Smooth muscle cell (in vitro differentiated cells): ENCODE measurements around the gene DNAH7. TPM values are rescaled to one million over a fixed set of nuclear protein-coding genes. Genes with fewer than 3 reads are reported as not detected.

Experiments
- DNase-seq: peaks from one replicate; lab custom pipeline; 2025; ENCODE audit not compliant: unreplicated experiment; lab: John Stamatoyannopoulos, UW
- H2AFZ ChIP-seq: fragments of 200-600 bp; sonication (generic); 2 replicates; pipeline ENCODE4 v1.6.0; 2016; ENCODE audit warnings: antibody characterized with exemption, low read depth, mild to moderate bottlenecking
- H3F3A ChIP-seq: fragments of 200-600 bp; sonication (generic); 2 replicates; pipeline ENCODE4 v1.6.0; 2017; ENCODE audit warnings: antibody characterized with exemption, low read depth
- H3K27ac ChIP-seq: fragments of 200-600 bp; sonication (generic); 2 replicates; pipeline ENCODE4 v1.5.1; 2016; ENCODE audit warnings: low read depth, mild to moderate bottlenecking
- H3K27me3 ChIP-seq: fragments of 200-600 bp; sonication (generic); 2 replicates; pipeline ENCODE4 v1.6.1; 2016; ENCODE audit warnings: low read depth, mild to moderate bottlenecking
- H3K36me3 ChIP-seq: fragments of 200-600 bp; sonication (generic); 2 replicates; pipeline ENCODE4 v1.5.1; 2016; ENCODE audit warnings: low read depth
- H3K4me1 ChIP-seq: fragments of 200-600 bp; sonication (generic); 2 replicates; pipeline ENCODE4 v1.5.1; 2016; ENCODE audit warnings: low read depth
- H3K4me2 ChIP-seq: fragments of 200-600 bp; sonication (generic); 2 replicates; pipeline ENCODE4 v1.6.0; 2016; ENCODE audit warnings: mild to moderate bottlenecking
- H3K4me3 ChIP-seq: fragments of 200-600 bp; sonication (generic); 2 replicates; pipeline ENCODE4 v1.5.1; 2016; ENCODE audit warnings: mild to moderate bottlenecking
- H3K79me2 ChIP-seq: fragments of 200-600 bp; sonication (generic); 2 replicates; pipeline ENCODE4 v1.6.0; 2016; ENCODE audit warnings: low read depth, mild to moderate bottlenecking
- H3K9ac ChIP-seq: fragments of 200-600 bp; sonication (generic); 2 replicates; pipeline ENCODE4 v1.6.0; 2016; ENCODE audit warnings: low read depth
- H3K9me3 ChIP-seq: fragments of 200-600 bp; sonication (generic); replicated peaks from 2 replicates; pipeline ENCODE4 v1.5.1; 2016; ENCODE audit warnings: low read depth
- H4K20me1 ChIP-seq: fragments of 200-600 bp; sonication (generic); 2 replicates; pipeline ENCODE4 v1.6.0; 2016; ENCODE audit warnings: low read depth
- CTCF ChIP-seq: fragments of 200-600 bp; sonication (generic); IDR thresholded peaks from 2 replicates; pipeline ENCODE4 v1.5.1; 2017; ENCODE audit warnings: borderline replicate concordance, mild to moderate bottlenecking, antibody characterized with exemption; ENCODE audit not compliant: insufficient read depth, poor library complexity, severe bottlenecking
- WGBS: methylation state at CpG from one replicate; pipeline ENCODE4 v1.1.7; 2016; ENCODE audit warnings: low lambda C conversion rate; 5-methylcytosine and 5-hydroxymethylcytosine counted together
- polyA plus RNA-seq: library from polyadenylated mRNA; unstranded; fragments of >200 nt; fragmentation: Nextera tagmentation; extraction: Ambion mirVana; gene quantifications from 2 replicates; pipeline ENCODE4 v1.2.1, GENCODE V29; 2016
- total RNA-seq: library from RNA; depleted of rRNA; stranded (reverse); fragments of >200 nt; gene quantifications from 2 replicates; pipeline ENCODE4 v1.2.3, GENCODE V29; 2014

The DNAH7 gene
- total and polyA plus RNA-seq, 2 experiments from 2014 or later: 0.99 to 1.2 TPM

- Histone ChIP-seq H4K20me1 (no peaks in the 10 kb centered on the region), H3K36me3 (no peaks in the 10 kb centered on the region), H3K27me3 (no peaks in the 10 kb centered on the region), H3K4me1 (no peaks in the 10 kb centered on the region), H3K9ac (no peak overlapping the region), H3K79me2 (no peaks in the 10 kb centered on the region), H3K4me2 (no peak overlapping the region), H2AFZ (no peak overlapping the region), H3K4me3 (no peak overlapping the region), H3K27ac (no peak overlapping the region), H3K9me3 (no peaks in the 10 kb centered on the region), H3F3A (no peaks in the 10 kb centered on the region)
- no peak for TF ChIP-seq CTCF
- no peak for DNase-seq
- 94% methylated on average over 4 of the region's 4 CpGs for WGBS
These were observed 189.5 kb downstream of the DNAH7 start for GRCh38 chr2:195879153-195879552.

GRCh38 chr2:195871326-195871725, 197.3 kb downstream of the DNAH7 start:
- WGBS: 96% methylated on average over 4 of the region's 4 CpGs
- Histone ChIP-seq H3K9me3 (no peaks in the 10 kb centered on the region), H3K4me3 (no peak overlapping the region), H3K4me2 (no peak overlapping the region), H3K27me3 (no peaks in the 10 kb centered on the region), H3K9ac (no peak overlapping the region), H3K79me2 (no peaks in the 10 kb centered on the region), H2AFZ (no peak overlapping the region), H3K27ac (no peak overlapping the region), H3K36me3 (no peaks in the 10 kb centered on the region), H4K20me1 (no peaks in the 10 kb centered on the region), H3F3A (no peaks in the 10 kb centered on the region), H3K4me1 (no peaks in the 10 kb centered on the region)
- no peak for DNase-seq
- TF ChIP-seq CTCF: no peak

GRCh38 chr2:195864316-195864715, 204.3 kb downstream of the DNAH7 start:
- 91% methylated on average over 6 of the region's 6 CpGs for WGBS
- Histone ChIP-seq H3K4me2 (no peak overlapping the region), H3K27ac (no peak overlapping the region), H3K9me3 (no peaks in the 10 kb centered on the region), H3K36me3 (no peaks in the 10 kb centered on the region), H3K9ac (no peak overlapping the region), H3K4me3 (no peak overlapping the region), H3K4me1 (no peaks in the 10 kb centered on the region), H3K79me2 (no peaks in the 10 kb centered on the region), H4K20me1 (no peaks in the 10 kb centered on the region), H3F3A (no peaks in the 10 kb centered on the region), H2AFZ (no peak overlapping the region), H3K27me3 (no peaks in the 10 kb centered on the region)
- TF ChIP-seq CTCF: no peak
- DNase-seq: no peak

GRCh38 chr2:195863564-195863963, 205.1 kb downstream of the DNAH7 start:
- Histone ChIP-seq H3K27me3 (no peaks in the 10 kb centered on the region), H3F3A (no peaks in the 10 kb centered on the region), H3K79me2 (no peaks in the 10 kb centered on the region), H2AFZ (no peak overlapping the region), H3K4me1 (no peaks in the 10 kb centered on the region), H3K4me2 (no peak overlapping the region), H3K9ac (no peak overlapping the region), H3K4me3 (no peak overlapping the region), H3K27ac (no peak overlapping the region), H3K36me3 (no peaks in the 10 kb centered on the region), H4K20me1 (no peaks in the 10 kb centered on the region), H3K9me3 (no peaks in the 10 kb centered on the region)
- no peak for TF ChIP-seq CTCF
- WGBS: 80% methylated on average over 4 of the region's 4 CpGs
- DNase-seq: no peak
